Parathyroid adenoma (tissue), 2 donors: ENCODE measurements around the gene VRTN.

Experiments
- H2AFZ ChIP-seq: fragments of 300-600 bp; sonication (generic); one replicate; pipeline ENCODE4 v1.7.0; 2017; ENCODE audit warnings: antibody characterized with exemption, mild to moderate bottlenecking
- H3K27ac ChIP-seq: fragments of 300-600 bp; sonication (generic); one replicate; pipeline ENCODE4 v1.7.0; 2017
- H3K27me3 ChIP-seq: fragments of 300-600 bp; sonication (generic); one replicate; pipeline ENCODE4 v1.7.0; 2017; ENCODE audit warnings: low read length; ENCODE audit not compliant: control insufficient read depth, insufficient read depth
- H3K36me3 ChIP-seq: fragments of 300-600 bp; sonication (generic); one replicate; pipeline ENCODE4 v1.7.0; 2017; ENCODE audit warnings: low read length; ENCODE audit not compliant: control insufficient read depth, insufficient read depth
- H3K4me1 ChIP-seq: fragments of 300-600 bp; sonication (generic); one replicate; pipeline ENCODE4 v1.7.0; 2017; ENCODE audit warnings: control low read depth
- H3K4me2 ChIP-seq: fragments of 300-600 bp; sonication (generic); one replicate; pipeline ENCODE4 v1.7.0; 2017; ENCODE audit warnings: low read length
- H3K4me3 ChIP-seq: fragments of 300-600 bp; sonication (generic); one replicate; pipeline ENCODE4 v1.7.0; 2017; ENCODE audit warnings: low read depth, low read length
- H3K79me2 ChIP-seq: fragments of 300-600 bp; sonication (generic); one replicate; pipeline ENCODE4 v1.7.0; 2017; ENCODE audit warnings: control low read depth
- H3K9ac ChIP-seq: fragments of 300-600 bp; sonication (generic); one replicate; pipeline ENCODE4 v1.7.0; 2017; ENCODE audit warnings: mild to moderate bottlenecking
- H3K9me3 ChIP-seq: fragments of 300-600 bp; sonication (generic); one replicate; pipeline ENCODE4 v1.7.0; 2017; ENCODE audit warnings: low read length; ENCODE audit not compliant: control insufficient read depth
- CTCF ChIP-seq: fragments of 300-600 bp; sonication (generic); IDR thresholded peaks from one replicate; pipeline ENCODE4 v1.7.0; 2017; ENCODE audit warnings: antibody characterized with exemption, mild to moderate bottlenecking
- donor health status: primary hyperparathyroidism.

The VRTN gene

GRCh38 chr14:74333909-74334308, 14.4 kb upstream of the VRTN start:
- Histone ChIP-seq H3K79me2 (no peaks in the 10 kb centered on the region), H3K9ac (no peak overlapping the region), H3K4me3 (no peak overlapping the region), H3K27me3 (no peaks in the 10 kb centered on the region), H3K27ac (no peak overlapping the region), H3K36me3 (no peaks in the 10 kb centered on the region), H3K9me3 (no peaks in the 10 kb centered on the region), H2AFZ (no peak overlapping the region), H3K4me1 (no peaks in the 10 kb centered on the region), H3K4me2 (no peak overlapping the region)
- TF ChIP-seq CTCF, result no peak

- Histone ChIP-seq H3K36me3 (no peaks in the 10 kb centered on the region), H3K4me2 (no peak overlapping the region), H3K27ac (no peak overlapping the region), H3K9ac (no peak overlapping the region), H3K27me3 (no peaks in the 10 kb centered on the region), H3K4me1 (no peaks in the 10 kb centered on the region), H3K79me2 (no peaks in the 10 kb centered on the region), H3K9me3 (no peaks in the 10 kb centered on the region), H3K4me3 (no peak overlapping the region), H2AFZ (no peak overlapping the region)
- TF ChIP-seq CTCF, result no peak
Observed at GRCh38 chr14:74346341-74346740, 1.9 kb upstream of the VRTN start.

GRCh38 chr14:74347097-74347794, 1.0 kb upstream of the VRTN start:
- no peaks in the 10 kb centered on the region for H3K9me3 ChIP-seq
- H3K9ac ChIP-seq, result no peak overlapping the region
- no peak overlapping the region for H3K27ac ChIP-seq
- H2AFZ ChIP-seq, result no peak overlapping the region
- no peaks in the 10 kb centered on the region for H3K79me2 ChIP-seq
- no peak overlapping the region for H3K4me2 ChIP-seq
- no peak for TF ChIP-seq CTCF
- H3K36me3 ChIP-seq, result no peaks in the 10 kb centered on the region
- no peaks in the 10 kb centered on the region for H3K27me3 ChIP-seq
- no peaks in the 10 kb centered on the region for H3K4me1 ChIP-seq
- H3K4me3 ChIP-seq, result no peak overlapping the region

- Histone ChIP-seq H3K9ac (no peak overlapping the region), H2AFZ (no peak overlapping the region), H3K27me3 (no peaks in the 10 kb centered on the region), H3K4me2 (no peak overlapping the region), H3K9me3 (no peaks in the 10 kb centered on the region), H3K79me2 (no peaks in the 10 kb centered on the region), H3K36me3 (no peaks in the 10 kb centered on the region), H3K4me1 (no peaks in the 10 kb centered on the region), H3K4me3 (no peak overlapping the region), H3K27ac (no peak overlapping the region)
- no peak for TF ChIP-seq CTCF
Observed at GRCh38 chr14:74347795-74348100, 523 bp upstream of the VRTN start.

- no peaks in the 10 kb centered on the region for H3K36me3 ChIP-seq
- no peak overlapping the region for H3K9ac ChIP-seq
- no peaks in the 10 kb centered on the region for H3K79me2 ChIP-seq
- H3K4me1 ChIP-seq, result no peaks in the 10 kb centered on the region
- H3K9me3 ChIP-seq, result no peaks in the 10 kb centered on the region
- H3K27ac ChIP-seq, result no peak overlapping the region
- TF ChIP-seq CTCF, result no peak
- H2AFZ ChIP-seq, result no peak overlapping the region
- H3K4me2 ChIP-seq, result no peak overlapping the region
- H3K27me3 ChIP-seq, result no peaks in the 10 kb centered on the region
- H3K4me3 ChIP-seq, result no peak overlapping the region
Observed at GRCh38 chr14:74348735-74349463, 628 bp downstream of the VRTN start.
